ENCODE measurements around the gene GALK1.

DNA sequence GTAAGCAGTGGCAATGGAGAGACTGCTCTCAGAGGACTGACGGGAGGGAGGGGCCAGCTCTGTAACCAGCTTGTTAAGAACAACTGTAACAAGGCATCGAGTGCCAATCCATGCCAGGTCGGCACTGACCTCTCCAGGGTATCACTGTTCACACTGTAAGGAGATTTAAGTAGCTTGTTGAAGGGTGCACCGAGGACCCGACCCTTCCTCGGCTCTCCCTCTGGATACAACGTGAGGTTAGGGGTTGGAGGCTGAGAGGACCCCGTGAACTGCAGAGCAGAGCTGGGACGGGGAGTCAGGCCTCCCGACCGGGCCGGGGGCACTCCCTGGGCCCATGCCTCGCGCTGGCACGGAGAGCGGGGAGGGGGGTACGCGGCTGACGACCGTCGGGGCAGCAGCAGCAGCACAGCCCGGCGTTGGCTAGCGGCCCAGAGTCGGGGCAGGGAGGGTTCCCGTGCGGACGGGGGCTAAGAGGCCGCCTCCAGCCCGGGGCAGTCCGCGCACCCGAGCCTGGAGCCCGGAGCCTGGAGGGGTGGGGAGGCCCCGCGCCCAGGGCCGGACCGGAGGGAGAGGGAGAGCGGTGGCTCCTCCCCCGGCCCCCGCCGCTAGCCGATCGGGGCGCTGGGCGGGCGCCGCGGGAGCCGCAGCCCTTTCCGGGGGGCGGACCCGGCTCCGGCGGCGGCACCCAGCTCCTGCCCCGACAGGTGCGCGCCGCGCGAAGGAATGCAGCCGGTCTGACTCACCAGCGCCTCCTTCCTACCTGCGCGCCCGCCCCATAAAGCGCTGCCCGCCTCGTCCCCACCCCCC is 44.1 kb downstream of the GALK1 start, which contains the start of gene ITGB4:
- peak; percentile 78 for TF ChIP-seq EZH2 (IDR thresholded peaks at IDR 0.05; ENCODE audit: insufficient read depth, poor library complexity, severe bottlenecking)
- 0 out of 2 replicates have a peak, but pooled peaks have one; percentile 35 for TF ChIP-seq EZH2phosphoT487 (IDR thresholded peaks at IDR 0.05; ENCODE audit: insufficient read depth, low read depth)

Measured in GM23248 (cell line).